ENCODE measurements around the gene CDC6.

CDC6 gene

DNA sequence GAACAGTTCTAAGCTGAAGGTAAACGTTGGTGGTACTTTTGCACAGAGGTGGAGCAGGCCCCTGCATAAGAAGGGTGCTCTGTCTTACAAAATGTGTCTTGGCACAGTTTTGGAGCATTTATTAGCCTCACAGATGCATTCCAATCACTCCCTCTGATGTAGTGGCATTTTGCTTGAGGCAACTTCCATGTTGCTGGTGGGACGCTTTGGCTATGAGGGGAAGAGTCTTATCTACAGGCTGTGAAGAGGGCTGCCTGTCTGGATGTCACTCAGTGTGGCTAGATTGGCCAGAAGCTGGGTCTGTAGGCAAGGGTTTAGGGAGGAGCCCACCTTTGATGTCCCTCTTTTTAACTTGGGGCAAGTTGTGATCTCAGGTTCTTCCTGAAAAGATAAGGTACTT lies 18.7 kb downstream of the CDC6 start:
- TF ChIP-seq, protein P1, sequence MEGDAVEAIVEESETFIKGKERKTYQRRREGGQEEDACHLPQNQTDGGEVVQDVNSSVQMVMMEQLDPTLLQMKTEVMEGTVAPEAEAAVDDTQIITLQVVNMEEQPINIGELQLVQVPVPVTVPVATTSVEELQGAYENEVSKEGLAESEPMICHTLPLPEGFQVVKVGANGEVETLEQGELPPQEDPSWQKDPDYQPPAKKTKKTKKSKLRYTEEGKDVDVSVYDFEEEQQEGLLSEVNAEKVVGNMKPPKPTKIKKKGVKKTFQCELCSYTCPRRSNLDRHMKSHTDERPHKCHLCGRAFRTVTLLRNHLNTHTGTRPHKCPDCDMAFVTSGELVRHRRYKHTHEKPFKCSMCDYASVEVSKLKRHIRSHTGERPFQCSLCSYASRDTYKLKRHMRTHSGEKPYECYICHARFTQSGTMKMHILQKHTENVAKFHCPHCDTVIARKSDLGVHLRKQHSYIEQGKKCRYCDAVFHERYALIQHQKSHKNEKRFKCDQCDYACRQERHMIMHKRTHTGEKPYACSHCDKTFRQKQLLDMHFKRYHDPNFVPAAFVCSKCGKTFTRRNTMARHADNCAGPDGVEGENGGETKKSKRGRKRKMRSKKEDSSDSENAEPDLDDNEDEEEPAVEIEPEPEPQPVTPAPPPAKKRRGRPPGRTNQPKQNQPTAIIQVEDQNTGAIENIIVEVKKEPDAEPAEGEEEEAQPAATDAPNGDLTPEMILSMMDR (IDR thresholded peaks at IDR 0.05; ENCODE audit: insufficient read depth, low read length, poor library complexity, severe bottlenecking), result no peak
- no peaks in the 10 kb centered on the region for H3K27me3 ChIP-seq (replicated peaks; ENCODE audit: control insufficient read depth, insufficient read depth, low read length)
- no peak overlapping the region for H3K4me3 ChIP-seq (replicated peaks; ENCODE audit: low read depth, low read length)
- peaks cover 2% of the 10 kb centered on the region for H3K36me3 ChIP-seq (ENCODE audit: control insufficient read depth, insufficient read depth, low read length)
- no peak for DNase-seq (ENCODE audit: extremely low read depth, insufficient read length)

DNA sequence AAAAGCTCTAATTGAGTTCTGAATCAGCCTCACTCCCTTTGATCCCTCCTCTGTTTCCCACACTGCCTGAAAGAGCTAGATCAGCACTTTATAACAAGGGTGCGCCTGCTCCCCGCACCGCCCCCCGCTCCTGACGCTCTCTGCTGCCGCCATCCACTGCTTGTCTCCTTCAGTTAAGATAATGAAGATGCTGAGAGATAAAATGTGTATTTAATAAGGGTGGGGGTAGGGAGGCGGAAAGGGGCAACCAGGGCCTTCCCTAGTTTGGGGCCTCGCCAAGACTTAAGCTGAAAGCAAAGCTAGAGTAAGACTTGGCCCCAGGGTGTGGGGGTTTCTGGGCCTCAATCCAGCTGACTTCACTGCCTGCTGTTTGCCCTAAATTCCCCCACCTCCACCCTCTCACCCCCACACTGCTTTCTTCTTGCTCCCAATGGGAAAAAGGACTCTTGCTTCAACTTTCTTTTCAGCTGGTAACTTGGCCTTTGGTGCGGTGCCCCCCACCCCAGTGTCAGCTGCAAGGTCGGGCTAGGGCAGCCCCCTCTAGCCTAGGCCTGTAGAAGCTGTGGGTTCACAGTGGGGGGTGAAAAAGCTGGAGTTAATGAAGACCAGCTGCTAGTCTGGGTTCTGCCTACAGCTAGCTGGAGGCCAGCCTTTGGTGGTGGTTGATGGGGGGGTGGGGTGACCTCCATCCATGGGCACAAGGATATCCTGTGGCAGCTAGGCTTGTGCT lies 19.5 kb downstream of the CDC6 start:
- Histone ChIP-seq H3K36me3 (ENCODE audit: control insufficient read depth, insufficient read depth, low read length) (peaks cover 2% of the 10 kb centered on the region), H3K4me3 (replicated peaks; ENCODE audit: low read depth, low read length) (no peak overlapping the region), H3K27me3 (replicated peaks; ENCODE audit: control insufficient read depth, insufficient read depth, low read length) (no peaks in the 10 kb centered on the region)
- TF ChIP-seq, protein P1 (IDR thresholded peaks at IDR 0.05; ENCODE audit: insufficient read depth, low read length, poor library complexity, severe bottlenecking), result no peak
- DNase-seq (ENCODE audit: extremely low read depth, insufficient read length), result no peak

DNA sequence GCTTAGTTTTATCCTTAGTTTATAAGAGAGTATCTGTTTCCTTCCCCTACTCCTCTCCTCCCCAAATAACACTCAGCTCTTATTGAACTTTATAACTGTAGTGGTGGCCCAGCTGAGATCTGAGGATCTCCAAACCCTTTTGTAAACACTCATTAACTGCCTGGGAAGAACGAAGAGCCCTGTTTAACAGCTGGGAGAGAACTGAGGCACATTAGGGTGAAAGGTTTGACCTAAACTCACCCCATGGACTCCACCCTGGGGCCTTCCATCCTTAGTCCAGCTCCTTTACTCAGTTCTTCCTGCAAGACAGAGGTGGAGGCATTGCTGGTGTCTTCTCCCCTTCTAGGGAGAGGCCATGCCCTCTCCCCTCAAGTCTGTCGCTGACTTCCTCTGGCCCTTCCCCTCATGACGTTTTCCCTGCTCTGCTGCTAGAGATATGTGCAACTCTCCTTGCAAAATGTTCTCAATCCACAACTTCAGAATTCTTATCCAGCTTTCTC lies 20.1 kb downstream of the CDC6 start:
- no peaks in the 10 kb centered on the region for H3K27me3 ChIP-seq (replicated peaks; ENCODE audit: control insufficient read depth, insufficient read depth, low read length)
- DNase-seq (ENCODE audit: extremely low read depth, insufficient read length), result no peak
- TF ChIP-seq, protein P1 (IDR thresholded peaks at IDR 0.05; ENCODE audit: insufficient read depth, low read length, poor library complexity, severe bottlenecking), result no peak
- peaks cover 2% of the 10 kb centered on the region for H3K36me3 ChIP-seq (ENCODE audit: control insufficient read depth, insufficient read depth, low read length)
- no peak overlapping the region for H3K4me3 ChIP-seq (replicated peaks; ENCODE audit: low read depth, low read length)

DNA sequence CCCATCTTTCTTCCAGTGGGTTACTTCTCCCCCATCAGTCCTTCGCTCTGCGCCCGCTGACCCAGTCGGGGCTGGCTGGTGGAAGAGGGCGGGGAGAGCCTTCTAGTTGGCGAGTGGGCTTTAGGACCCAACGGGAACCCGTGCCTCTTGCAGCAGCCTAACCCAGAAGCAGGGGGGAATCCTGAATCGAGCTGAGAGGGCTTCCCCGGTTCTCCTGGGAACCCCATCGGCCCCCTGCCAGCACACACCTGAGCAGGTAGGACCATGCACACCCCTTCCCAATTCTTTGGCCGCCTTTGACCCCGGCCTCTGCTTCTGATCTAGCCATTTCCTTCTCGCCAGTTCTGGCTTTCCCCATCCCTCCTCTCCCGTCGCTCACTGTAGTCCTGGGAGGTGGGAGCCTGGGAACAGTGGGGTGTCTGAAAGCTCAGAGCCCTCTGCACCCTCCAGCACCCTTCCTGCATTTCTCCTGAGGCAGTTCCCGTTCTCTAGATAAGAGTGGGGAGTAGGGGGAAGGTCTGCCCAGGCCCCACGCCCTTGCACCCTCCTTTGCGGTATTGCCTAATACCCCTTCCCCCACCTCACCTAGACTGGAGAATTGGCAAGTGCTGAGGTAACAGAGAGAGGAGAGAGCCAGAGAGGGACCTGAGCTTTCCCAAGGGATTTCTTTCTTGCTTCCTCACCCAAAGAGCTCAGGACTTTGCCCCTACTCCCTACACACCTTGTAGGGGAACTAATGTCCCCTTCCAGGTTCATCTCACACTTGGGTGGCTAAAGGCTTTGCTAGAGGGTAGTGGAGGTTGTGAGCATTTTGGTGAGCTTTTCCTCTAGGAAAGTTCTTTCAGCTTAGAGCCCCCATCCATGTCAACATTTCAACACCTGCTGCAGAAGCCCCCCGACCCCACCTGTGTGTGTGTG lies 21.6 kb downstream of the CDC6 start, which contains the start of gene RARA:
TSS of gene RARA (plus strand) at position 150 of the 918 bp plus-strand sequence. CDS start 22,039 bp downstream, outside the sequence.
- DNase-seq (ENCODE audit: extremely low read depth, insufficient read length), result no peak
- H3K4me3 ChIP-seq (replicated peaks; ENCODE audit: low read depth, low read length), result peak within 1 kb of the TSS; percentile 59
- H3K27me3 ChIP-seq (replicated peaks; ENCODE audit: control insufficient read depth, insufficient read depth, low read length), result no peaks in the 10 kb centered on the region

DNA sequence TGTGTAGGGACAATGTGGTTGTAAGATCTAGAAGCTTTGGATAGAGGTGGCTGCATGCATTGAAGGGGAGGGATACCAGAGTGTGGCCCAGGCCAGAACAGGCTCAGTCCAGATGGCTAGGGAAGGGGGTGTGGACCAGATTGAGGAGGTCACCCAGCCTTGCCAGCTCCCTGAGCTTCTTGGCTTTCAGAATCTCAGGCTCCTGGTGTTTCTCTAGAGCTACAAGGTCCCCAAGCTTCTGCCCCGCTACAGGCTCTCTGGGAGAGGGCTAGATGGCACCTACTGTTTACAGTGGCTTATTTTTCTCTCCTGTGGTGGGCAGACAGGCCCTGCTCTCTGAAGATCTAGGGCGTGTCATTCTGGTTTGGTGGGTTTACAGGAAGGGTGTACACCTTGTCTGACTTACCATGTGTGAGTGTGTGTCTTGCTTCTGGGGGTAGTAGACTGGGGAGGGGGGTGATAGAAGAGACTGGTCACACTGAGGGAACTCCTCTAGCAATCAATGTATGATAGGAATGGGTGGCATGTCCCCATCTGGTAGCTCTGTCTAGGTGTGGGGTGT lies 22.4 kb downstream of the CDC6 start:
- no peaks in the 10 kb centered on the region for H3K27me3 ChIP-seq (replicated peaks; ENCODE audit: control insufficient read depth, insufficient read depth, low read length)
- no peaks in the 10 kb centered on the region; the same call in none of the 2 replicates for H3K36me3 ChIP-seq (ENCODE audit: control insufficient read depth, insufficient read depth, low read length)
- DNase-seq (ENCODE audit: extremely low read depth, insufficient read length), result no peak
- H3K4me3 ChIP-seq (replicated peaks; ENCODE audit: low read depth, low read length), result peak overlapping the region; percentile 28; the same call in 1 of the 2 replicates
- TF ChIP-seq, protein P1 (IDR thresholded peaks at IDR 0.05; ENCODE audit: insufficient read depth, low read length, poor library complexity, severe bottlenecking), result no peak

More for the DNA sequence above, 21.6 kb downstream of the CDC6 start, which contains the start of gene RARA:
- TF ChIP-seq, protein P1 (IDR thresholded peaks at IDR 0.05; ENCODE audit: insufficient read depth, low read length, poor library complexity, severe bottlenecking), result no peak
- no peaks in the 10 kb centered on the region; the same call in none of the 2 replicates for H3K36me3 ChIP-seq (ENCODE audit: control insufficient read depth, insufficient read depth, low read length)
